OCI-LY1 (cell line): ENCODE results near the gene IL1RAPL2.

ENCODE experiments used
- EZH2 ChIP-seq: fragments of 200-600 bp; sonication (generic), shearing (Covaris generic); IDR thresholded peaks from 2 replicates; pipeline ENCODE4 v1.8.0; 2017; ENCODE audit warnings: borderline replicate concordance, mixed run types, mild to moderate bottlenecking, antibody characterized with exemption, low read length, moderate library complexity, mixed read lengths
- TF ChIP-seq, protein P1 (sequence below): fragments of 200-600 bp; sonication (generic), shearing (Covaris generic); IDR thresholded peaks from 2 replicates; pipeline ENCODE4 v1.5.1; 2017; ENCODE audit warnings: mild to moderate bottlenecking, antibody characterized with exemption, low read length, moderate library complexity, mixed read lengths

GRCh38 chrX:105552395-105552794, 986.4 kb downstream of the IL1RAPL2 start:
- TF ChIP-seq, protein P1, sequence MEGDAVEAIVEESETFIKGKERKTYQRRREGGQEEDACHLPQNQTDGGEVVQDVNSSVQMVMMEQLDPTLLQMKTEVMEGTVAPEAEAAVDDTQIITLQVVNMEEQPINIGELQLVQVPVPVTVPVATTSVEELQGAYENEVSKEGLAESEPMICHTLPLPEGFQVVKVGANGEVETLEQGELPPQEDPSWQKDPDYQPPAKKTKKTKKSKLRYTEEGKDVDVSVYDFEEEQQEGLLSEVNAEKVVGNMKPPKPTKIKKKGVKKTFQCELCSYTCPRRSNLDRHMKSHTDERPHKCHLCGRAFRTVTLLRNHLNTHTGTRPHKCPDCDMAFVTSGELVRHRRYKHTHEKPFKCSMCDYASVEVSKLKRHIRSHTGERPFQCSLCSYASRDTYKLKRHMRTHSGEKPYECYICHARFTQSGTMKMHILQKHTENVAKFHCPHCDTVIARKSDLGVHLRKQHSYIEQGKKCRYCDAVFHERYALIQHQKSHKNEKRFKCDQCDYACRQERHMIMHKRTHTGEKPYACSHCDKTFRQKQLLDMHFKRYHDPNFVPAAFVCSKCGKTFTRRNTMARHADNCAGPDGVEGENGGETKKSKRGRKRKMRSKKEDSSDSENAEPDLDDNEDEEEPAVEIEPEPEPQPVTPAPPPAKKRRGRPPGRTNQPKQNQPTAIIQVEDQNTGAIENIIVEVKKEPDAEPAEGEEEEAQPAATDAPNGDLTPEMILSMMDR: no peak
- TF ChIP-seq EZH2: no peak
